ENCODE results near the gene STAT5B. TPM values are rescaled to one million over a fixed set of nuclear protein-coding genes. Genes with fewer than 3 reads are reported as not detected.
"Not testable (repeated sequence)": the region's sequence is repeated elsewhere in the genome, so short reads cannot be mapped to it uniquely, and the experiment has no call there.

STAT5B gene
- total RNA-seq, 2 experiments from 2014 or later: 131 to 134 TPM

DNA sequence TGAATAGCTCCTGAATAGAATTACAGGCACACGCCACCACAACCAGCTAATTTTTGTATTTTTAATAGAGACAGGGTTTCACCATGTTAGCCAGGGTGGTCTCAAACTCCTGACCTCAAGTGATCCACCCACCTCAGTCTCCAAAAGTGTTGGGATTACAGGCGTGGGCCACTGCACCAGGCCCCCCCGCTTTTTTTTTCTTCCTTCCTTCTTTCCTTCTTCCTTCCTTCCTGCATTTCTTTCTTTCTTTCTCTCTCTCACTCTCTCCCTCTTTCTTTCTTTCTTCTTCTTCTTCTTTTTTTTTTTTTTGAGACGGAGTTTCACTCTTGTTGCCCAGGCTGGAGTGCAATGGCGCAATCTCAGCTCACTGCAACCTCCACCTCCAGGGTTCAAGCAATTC, 90.0 kb downstream of the STAT5B start:
- peaks cover 16% of the 10 kb centered on the region for H3K27me3 Mint-ChIP-seq
- not testable (repeated sequence) for H3K9me3 Mint-ChIP-seq; H3K4me3 Mint-ChIP-seq; ATAC-seq (ENCODE audit: low read depth); H3K27ac Mint-ChIP-seq; H3K36me3 Mint-ChIP-seq; DNase-seq
- POLR2A ChIA-PET: interaction anchor here (0.7 kb wide), 2 partner anchors 85 to 95 kb away, joined by 3 to 5 read pairs; no protein-coding TSS in a partner anchor
- peaks cover 27% of the 10 kb centered on the region for H3K4me1 Mint-ChIP-seq

DNA sequence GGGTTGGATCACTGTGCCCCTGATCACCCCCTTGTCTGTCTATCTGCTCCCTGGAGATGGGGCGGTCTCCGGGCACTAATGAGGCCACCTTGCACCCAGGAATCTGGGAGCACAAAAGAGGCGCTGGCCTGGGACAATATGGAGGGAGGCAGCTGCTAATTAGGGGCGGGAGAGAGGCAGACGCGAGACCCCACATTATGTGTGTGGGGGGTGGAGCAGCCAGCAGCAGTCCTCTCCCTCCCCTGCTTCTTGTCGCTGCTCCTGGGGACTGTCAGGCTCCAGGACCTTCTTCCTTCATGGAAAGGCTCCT, 90.6 kb downstream of the STAT5B start:
- POLR2A ChIA-PET: interaction anchor here (0.7 to 6.3 kb wide), 2 partner anchors 8 to 96 kb away, joined by 5 to 27 read pairs; partner anchors contain the start of gene GHDC
- Mint-ChIP-seq H3K9me3 (no peaks in the 10 kb centered on the region), H3K27me3 (peaks cover 20% of the 10 kb centered on the region), H3K27ac (no peak overlapping the region), H3K4me1 (peaks cover 27% of the 10 kb centered on the region), H3K36me3 (peaks cover 1% of the 10 kb centered on the region), H3K4me3 (no peak overlapping the region)
- ATAC-seq (ENCODE audit: low read depth) (no peak), DNase-seq (no peak)

DNA sequence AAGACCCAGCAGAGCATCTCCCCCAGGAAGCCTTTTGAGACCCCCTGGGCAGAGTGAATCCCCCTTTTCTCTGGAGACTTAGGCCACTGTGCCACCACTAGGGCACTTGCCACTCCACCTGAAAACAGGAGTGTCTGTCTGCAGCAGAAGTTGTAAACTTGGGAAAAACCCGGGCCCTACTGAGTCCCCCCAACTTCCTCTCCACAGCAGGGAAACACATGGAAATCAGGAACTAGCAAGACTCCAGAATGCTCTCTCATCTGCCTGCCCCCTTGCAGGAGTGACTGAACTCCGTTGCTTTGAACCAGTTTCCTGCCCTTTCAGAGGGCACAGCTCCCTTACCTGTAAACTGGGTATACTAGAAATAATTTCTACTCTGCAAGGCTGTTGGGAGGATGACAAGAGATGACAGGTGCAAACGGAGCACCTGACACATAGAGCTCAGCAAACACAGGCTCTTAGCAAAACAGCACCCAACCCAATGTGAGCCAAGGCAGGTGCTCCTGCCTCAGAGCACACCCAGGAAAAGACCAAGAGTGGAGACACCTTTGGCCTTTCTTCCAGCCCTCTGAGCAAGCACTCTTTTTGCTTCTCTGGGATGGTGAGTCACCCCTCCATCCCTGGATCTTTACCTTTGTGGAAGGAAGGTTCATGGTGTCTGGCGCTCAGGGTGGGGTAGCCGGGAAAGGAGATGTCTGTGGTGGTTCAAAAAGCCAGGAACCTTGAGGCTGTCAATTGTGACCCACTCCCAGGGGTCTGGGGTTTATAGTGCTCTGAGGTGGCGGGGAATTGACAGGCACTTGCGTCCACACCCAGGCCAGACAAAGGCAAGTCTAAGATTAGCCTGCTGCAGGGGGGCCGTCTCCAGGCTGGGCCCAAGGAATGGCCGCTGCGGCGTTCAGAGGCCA, 91.2 kb downstream of the STAT5B start, which contains the start of gene HCRT:
HCRT (minus strand) TSS at position 740 of the 908 bp plus-strand sequence; CDS start at position 653, 87 bp downstream.
- DNase-seq (no peak), ATAC-seq (ENCODE audit: low read depth) (no peak)
- Mint-ChIP-seq H3K4me1 (peaks cover 27% of the 10 kb centered on the region), H3K9me3 (no peaks in the 10 kb centered on the region), H3K36me3 (peaks cover 1% of the 10 kb centered on the region), H3K27me3 (peaks cover 26% of the 10 kb centered on the region), H3K4me3 (peak within 1 kb of the TSS; percentile 88), H3K27ac (peak within 1 kb of the TSS; percentile 82)
- POLR2A ChIA-PET: interaction anchor here (0.6 to 6.3 kb wide), 2 partner anchors 9 to 63 kb away, joined by 3 to 27 read pairs; partner anchors contain the start of gene GHDC

DNA sequence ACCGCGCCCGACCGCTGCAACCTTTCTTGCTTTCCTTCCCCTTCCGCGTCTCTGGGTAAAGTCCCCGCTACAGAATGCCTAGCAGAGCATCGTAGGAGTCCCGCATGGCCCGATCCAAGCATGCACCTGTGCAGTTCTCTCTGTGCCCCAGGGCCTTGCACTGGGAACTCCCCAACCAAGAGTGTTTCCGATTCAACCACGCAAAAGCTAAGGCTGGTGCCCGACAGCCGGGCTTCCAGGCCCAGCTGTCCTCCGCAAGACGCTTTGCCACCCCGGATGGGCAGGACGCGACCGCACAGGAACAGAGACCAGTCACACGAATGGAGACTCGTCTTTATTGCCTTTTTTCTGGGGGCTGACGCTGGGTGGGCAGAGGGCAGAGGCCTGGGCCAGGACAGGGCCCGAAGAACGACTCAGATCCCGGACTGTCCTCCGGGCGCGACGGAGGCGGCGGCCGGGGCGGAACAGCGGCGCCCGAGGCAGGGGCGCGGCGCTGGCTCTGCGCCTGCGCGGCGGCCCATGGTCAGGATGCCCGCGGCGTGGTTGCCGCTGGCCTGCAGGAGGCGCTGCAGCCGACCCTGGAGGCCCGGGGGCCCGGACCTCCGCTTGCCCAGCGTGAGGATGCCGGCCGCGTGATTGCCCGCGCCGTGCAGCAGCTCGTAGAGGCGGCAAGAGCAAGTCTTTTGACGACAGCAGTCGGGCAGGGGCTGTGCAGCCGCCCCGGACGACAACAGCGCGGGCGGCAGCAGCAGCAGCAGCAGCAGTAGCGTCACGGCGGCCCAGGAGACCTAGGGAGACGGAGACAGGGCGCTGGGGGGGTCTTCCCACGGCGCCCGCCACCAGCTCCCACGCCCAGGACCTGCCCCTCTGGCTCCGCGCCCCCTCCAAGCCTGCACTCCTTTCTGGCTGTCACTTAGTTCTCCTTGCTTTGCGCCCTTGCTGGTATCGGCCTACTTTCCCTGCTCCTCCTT, 92.2 kb downstream of the STAT5B start:
- Mint-ChIP-seq H3K4me3 (peak overlapping the region; percentile 88), H3K36me3 (peaks cover 1% of the 10 kb centered on the region), H3K9me3 (no peaks in the 10 kb centered on the region), H3K4me1 (peaks cover 27% of the 10 kb centered on the region), H3K27me3 (peaks cover 34% of the 10 kb centered on the region), H3K27ac (peak overlapping the region; percentile 82)
- DNase-seq: peak; percentile 93
- ATAC-seq (ENCODE audit: low read depth): peak; percentile 77
- POLR2A ChIA-PET: interaction anchor here (0.5 to 6.3 kb wide), 3 partner anchors 10 to 160 kb away, joined by 3 to 27 read pairs (median 3); partner anchors contain the start of gene GHDC

DNA sequence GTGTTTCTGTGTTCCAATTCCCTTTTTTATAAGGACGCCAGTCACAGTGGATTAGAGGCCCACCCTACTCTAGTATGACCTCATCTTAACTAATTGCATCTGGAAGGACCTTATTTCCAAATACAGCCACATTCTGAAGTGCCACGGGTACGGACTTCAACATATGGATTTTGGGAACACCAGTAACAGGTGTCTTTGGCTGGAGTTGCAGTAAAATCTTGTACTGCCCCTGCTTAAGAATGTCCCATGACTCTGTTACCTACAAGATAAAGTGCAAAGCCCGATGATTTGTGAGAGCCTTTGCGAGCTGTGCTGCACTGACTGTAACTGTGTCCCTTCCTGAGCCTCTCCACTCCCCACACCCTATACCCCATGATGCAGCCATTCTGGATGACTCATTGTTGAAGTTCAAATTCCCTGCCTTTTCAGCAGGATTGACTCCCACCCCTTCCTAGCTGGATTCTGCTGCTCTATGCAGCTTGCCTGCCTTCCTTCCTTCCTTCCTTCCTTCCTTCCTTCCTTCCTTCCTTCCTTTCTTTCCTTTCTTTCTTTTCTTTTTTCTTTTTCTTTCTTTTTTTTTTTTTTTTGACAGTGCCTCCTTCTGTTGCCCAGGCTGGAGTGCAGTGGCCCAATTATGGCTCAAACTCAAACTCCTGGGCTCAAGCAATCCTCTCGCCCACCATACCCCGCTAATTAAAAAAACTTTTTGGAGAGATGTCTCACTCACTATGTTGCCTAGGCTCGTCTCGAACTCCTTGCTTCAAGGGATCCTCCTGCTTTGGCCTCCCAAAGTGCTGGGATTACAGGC, 93.1 kb downstream of the STAT5B start:
- Mint-ChIP-seq H3K36me3 (peaks cover 1% of the 10 kb centered on the region), H3K9me3 (no peaks in the 10 kb centered on the region), H3K27me3 (peaks cover 40% of the 10 kb centered on the region), H3K4me3 (peak overlapping the region; percentile 88), H3K4me1 (peaks cover 24% of the 10 kb centered on the region), H3K27ac (peak overlapping the region; percentile 79)
- POLR2A ChIA-PET: interaction anchor here (6.3 kb wide), 1 partner anchor 11 kb away, joined by 27 read pairs; the partner anchor contains the start of gene GHDC
- DNase-seq: no peak
- ATAC-seq (ENCODE audit: low read depth): no peak

DNA sequence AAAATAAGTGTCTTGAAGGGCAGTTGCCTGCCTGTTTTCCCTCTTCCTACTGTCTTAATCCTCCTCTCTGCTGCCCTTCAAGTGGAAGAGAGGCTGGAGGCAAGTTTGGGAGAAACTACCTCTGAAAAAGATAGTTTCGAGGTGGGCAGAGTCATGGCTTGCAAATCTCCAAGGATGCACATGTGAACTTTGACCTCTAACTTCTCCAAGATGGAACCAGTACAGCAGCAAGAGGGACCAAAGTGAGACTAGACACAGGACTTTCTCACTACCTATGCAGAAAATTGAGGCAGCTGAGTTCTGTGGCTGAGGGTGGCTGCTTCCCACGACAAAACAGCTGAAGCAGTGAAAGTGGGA, 94.4 kb downstream of the STAT5B start:
- peaks cover 1% of the 10 kb centered on the region for H3K36me3 Mint-ChIP-seq
- peaks cover 26% of the 10 kb centered on the region for H3K4me1 Mint-ChIP-seq
- ATAC-seq (ENCODE audit: low read depth) (no peak), DNase-seq (no peak)
- peaks cover 43% of the 10 kb centered on the region for H3K27me3 Mint-ChIP-seq
- H3K4me3 Mint-ChIP-seq: peak overlapping the region; percentile 44
- no peak overlapping the region for H3K27ac Mint-ChIP-seq
- POLR2A ChIA-PET: interaction anchor here (0.6 to 6.3 kb wide), 8 partner anchors 12 to 164 kb away, joined by 3 to 27 read pairs (median 4); partner anchors contain the start of genes DHX58, GHDC and KAT2A
- no peaks in the 10 kb centered on the region for H3K9me3 Mint-ChIP-seq

DNA sequence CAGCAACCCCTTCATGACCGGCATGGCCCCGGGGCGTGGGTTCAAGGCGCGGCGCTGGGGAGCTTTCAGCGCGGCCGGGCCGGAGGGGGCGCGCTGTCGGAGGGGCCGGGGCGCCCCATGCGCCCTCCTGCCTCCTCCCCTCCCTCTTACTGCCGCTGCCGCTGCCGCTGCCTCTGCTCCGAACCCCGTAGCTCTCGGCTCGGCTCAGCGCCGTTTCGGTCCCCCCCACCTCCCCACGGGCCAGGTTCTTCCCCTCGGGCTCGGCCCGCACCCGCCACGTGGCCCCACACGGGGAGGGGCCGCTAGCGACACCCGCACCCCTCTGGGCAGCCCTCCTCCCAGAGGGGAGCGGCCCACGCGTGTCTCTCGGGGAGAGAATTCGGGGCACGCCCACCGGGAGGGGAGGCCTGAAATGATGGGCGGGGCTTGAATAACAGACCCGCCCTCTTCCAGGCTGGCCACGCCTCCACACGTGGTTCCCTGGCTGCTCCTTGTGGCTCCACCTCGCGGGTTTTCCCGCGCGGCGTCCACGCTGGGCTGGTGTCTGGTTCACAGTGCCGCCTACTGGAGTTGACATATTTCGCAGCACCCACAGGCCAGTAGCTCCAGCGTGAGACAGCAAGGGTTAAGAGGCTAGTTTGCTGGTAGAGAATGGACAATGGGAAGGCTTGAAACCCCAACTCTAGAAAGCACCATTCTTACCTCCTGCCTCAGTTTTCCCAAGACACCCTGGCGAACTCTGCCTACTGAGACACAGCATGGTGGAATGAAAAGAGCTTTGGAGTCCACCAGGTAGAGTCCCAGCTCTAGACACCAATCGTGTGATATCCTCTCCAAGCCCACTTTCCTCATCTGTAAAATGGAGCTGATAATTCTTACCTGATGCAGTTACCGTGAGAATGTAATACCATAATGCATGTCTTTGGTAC, 95.0 kb downstream of the STAT5B start, which contains the start of gene KCNH4:
KCNH4 (minus strand) TSS at position 221 of the 929 bp plus-strand sequence; CDS start at position 24, 197 bp downstream.
- H3K36me3 Mint-ChIP-seq: peaks cover 1% of the 10 kb centered on the region
- no peak within 1 kb of the TSS for H3K27ac Mint-ChIP-seq
- no peaks in the 10 kb centered on the region for H3K9me3 Mint-ChIP-seq
- peaks cover 44% of the 10 kb centered on the region for H3K27me3 Mint-ChIP-seq
- ATAC-seq (ENCODE audit: low read depth) (peak; percentile 53), DNase-seq (peak; percentile 83)
- peaks cover 26% of the 10 kb centered on the region for H3K4me1 Mint-ChIP-seq
- POLR2A ChIA-PET: interaction anchor here (0.6 to 6.3 kb wide), 9 partner anchors 13 to 163 kb away, joined by 3 to 27 read pairs (median 4); partner anchors contain the start of genes DHX58, GHDC, KAT2A and STAT5A
- H3K4me3 Mint-ChIP-seq: peak within 1 kb of the TSS; percentile 45

DNA sequence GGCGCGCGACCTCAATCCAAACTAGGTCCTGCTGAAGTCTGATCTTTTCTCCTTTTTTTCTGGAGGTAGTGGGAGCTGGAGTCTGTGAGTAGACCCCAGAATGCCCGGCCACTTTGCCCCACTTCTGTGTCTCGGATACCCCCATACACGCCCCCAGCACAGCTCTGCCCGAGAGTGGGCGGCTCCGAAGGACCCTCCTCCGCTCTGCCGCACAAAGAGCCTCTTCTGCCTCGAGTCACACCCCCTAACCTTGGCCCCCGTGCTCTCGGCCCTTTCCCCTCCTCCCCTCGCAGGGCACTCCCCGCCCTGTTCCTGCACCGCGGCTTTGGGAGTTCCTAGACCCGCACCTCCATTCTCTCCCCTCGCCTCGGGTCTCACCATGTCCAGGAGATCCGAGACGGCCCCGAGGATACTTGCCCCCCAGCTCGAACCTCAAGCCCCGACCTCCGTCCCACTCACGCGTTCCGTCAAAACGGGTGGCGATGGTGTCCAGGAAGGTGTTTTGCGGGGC, 95.7 kb downstream of the STAT5B start:
- H3K27me3 Mint-ChIP-seq: peaks cover 45% of the 10 kb centered on the region

DNA sequence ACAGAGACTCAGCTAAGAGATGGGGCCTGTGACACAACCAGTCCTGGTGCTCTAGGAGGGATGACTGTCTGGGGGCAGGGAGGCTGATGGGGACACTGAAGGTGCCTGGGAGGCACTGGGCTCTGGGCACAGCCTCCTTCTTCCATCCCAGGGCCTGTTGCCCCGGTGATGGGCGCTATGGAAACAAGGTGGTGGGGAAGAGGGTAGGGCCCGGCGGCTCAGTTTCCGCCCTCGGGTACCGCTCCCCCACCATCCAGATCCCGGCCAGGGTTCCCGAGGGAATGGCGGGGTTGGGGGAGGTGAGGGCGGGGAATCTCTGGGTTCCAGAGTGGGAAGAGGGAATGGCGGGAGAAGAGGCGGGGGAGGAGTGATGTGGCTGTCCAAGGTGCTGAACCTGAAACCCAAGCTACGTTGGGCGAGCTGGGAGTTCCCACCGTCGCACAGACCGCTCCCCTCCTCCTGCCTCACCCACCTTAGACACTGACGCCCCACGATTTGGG, 96.2 kb downstream of the STAT5B start:
- H3K9me3 Mint-ChIP-seq: no peaks in the 10 kb centered on the region
- peaks cover 45% of the 10 kb centered on the region for H3K27me3 Mint-ChIP-seq
- H3K4me3 Mint-ChIP-seq: peak overlapping the region; percentile 45
- peaks cover 1% of the 10 kb centered on the region for H3K36me3 Mint-ChIP-seq
- H3K27ac Mint-ChIP-seq: no peak overlapping the region
- POLR2A ChIA-PET: interaction anchor here (1.0 to 6.3 kb wide), 5 partner anchors 8 to 109 kb away, joined by 3 to 27 read pairs (median 4); partner anchors contain the start of genes GHDC, KAT2A and STAT5A
- ATAC-seq (ENCODE audit: low read depth): no peak
- H3K4me1 Mint-ChIP-seq: peaks cover 26% of the 10 kb centered on the region
- DNase-seq: peak; percentile 53

More for the DNA sequence above, 95.7 kb downstream of the STAT5B start:
- Mint-ChIP-seq H3K4me3 (peak overlapping the region; percentile 45), H3K27ac (no peak overlapping the region), H3K9me3 (no peaks in the 10 kb centered on the region), H3K36me3 (peaks cover 1% of the 10 kb centered on the region), H3K4me1 (peaks cover 26% of the 10 kb centered on the region)
- DNase-seq (peak; percentile 40), ATAC-seq (ENCODE audit: low read depth) (no peak)
- POLR2A ChIA-PET: interaction anchor here (1.0 to 6.3 kb wide), 7 partner anchors 8 to 108 kb away, joined by 3 to 27 read pairs (median 4); partner anchors contain the start of genes GHDC, KAT2A and STAT5A

DNA sequence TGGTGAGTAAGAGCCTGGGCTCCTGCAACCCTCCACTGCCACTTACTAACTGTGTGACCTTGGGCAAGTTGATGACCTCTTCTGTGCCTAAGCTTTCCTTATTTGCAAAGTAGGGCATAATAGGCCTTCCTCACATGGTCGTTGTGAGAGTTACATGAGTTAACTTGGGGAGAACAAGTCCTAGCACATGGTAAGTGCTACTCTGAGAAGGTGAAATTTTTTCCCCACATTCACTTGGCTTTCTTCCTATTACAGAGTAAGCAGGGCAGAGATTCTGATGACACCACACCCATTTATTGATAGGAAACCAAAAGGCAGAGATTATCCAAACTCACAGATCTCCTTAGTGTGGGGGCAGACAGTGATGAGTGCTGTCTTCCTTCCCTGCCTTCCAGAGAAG, 96.9 kb downstream of the STAT5B start:
- Mint-ChIP-seq H3K4me3 (no peak overlapping the region), H3K4me1 (peaks cover 21% of the 10 kb centered on the region), H3K27me3 (peaks cover 45% of the 10 kb centered on the region), H3K36me3 (peaks cover 1% of the 10 kb centered on the region), H3K9me3 (no peaks in the 10 kb centered on the region), H3K27ac (no peak overlapping the region)
- ATAC-seq (ENCODE audit: low read depth): no peak
- no peak for DNase-seq
- POLR2A ChIA-PET: interaction anchor here (0.5 to 1.7 kb wide), 3 partner anchors 9 to 58 kb away, joined by 3 to 6 read pairs (median 4); partner anchors contain the start of gene KAT2A

DNA sequence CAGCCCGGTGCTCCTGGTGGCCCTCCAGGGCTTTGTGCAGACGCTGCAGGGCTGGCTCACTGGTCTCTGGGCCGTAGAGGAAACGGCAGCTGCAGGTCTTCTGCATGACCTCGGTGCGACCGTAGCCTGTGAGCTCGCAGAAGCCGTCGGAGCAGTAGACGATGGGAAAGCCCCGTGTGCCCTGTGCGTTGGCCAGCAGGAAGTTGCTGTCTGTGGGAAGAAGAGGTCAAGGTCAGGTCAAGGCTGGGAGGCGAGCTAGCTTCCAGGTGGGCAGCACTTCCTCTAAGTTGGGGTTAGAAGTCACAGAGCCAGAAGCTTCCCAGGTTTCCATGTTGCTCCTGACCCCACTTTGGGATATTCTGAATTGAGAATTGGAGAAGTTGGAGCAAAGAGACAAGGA, 97.4 kb downstream of the STAT5B start:
- no peak overlapping the region for H3K4me3 Mint-ChIP-seq
- no peaks in the 10 kb centered on the region for H3K9me3 Mint-ChIP-seq
- H3K27ac Mint-ChIP-seq: no peak overlapping the region
- POLR2A ChIA-PET: interaction anchor here (0.5 to 1.7 kb wide), 2 partner anchors 28 to 58 kb away, joined by 3 to 6 read pairs; partner anchors contain the start of gene KAT2A
- peaks cover 21% of the 10 kb centered on the region for H3K4me1 Mint-ChIP-seq
- DNase-seq: no peak
- H3K27me3 Mint-ChIP-seq: peaks cover 45% of the 10 kb centered on the region
- no peak for ATAC-seq (ENCODE audit: low read depth)
- H3K36me3 Mint-ChIP-seq: peaks cover 1% of the 10 kb centered on the region

All from activated naive CD8-positive, alpha-beta T cell treated with anti-CD3 and anti-CD28 coated beads, Interleukin-2, amount 10 ng/mL, durations not matched to agents 7 days and 5 days (primary cell).